B cell (primary cell): Measurements from ENCODE around the gene SCRN1. TPM values are rescaled to one million over a fixed set of nuclear protein-coding genes. Genes with fewer than 3 reads are reported as not detected.

Source experiments
- ATAC-seq: fragments of 200-7000 bp; cut with Tn5 transposase; one replicate; pipeline ENCODE4 v1.10.0; 2021; ENCODE audit warnings: low read depth, mild to moderate bottlenecking, moderate number of reproducible peaks, moderate library complexity
- CTCF ChIA-PET: fragments of 350-600 bp; sonication (Branson Sonifier 250); formaldehyde crosslinking; loops from one replicate; lab custom pipeline; 2021; ENCODE audit warnings: antibody characterized with exemption, inconsistent platforms; lab: Charles Lee
- POLR2A ChIA-PET: fragments of 350-600 bp; sonication (Branson Sonifier 250); formaldehyde crosslinking; loops from one replicate; lab custom pipeline; 2021; ENCODE audit warnings: antibody characterized with exemption; lab: Charles Lee
- DNase-seq: peaks from one replicate; pipeline ENCODE4 v3.0.0; 2013
- H2AFZ ChIP-seq: 2 replicates; pipeline ENCODE4 v1.6.1; 2012; ENCODE audit warnings: mild to moderate bottlenecking, low read depth, low read length; ENCODE audit not compliant: insufficient read depth, poor library complexity, severe bottlenecking
- H3K27ac ChIP-seq, 2 donors: 1 replicate in 1 of 2; 2 replicates in 1 of 2; pipeline ENCODE4 v1.5.1; 2012 to 2013; ENCODE audit warnings: low read length in 2 of 2, mild to moderate bottlenecking in 2 of 2, moderate library complexity in 1 of 2
- H3K27me3 ChIP-seq, 4 experiments: fragments of 200-600 bp in 1 of 4; sonication (generic) in 1 of 4; replicated peaks in 1 of 4; 1 replicate in 2 of 4; 2 replicates in 2 of 4; pipeline versions ENCODE4 v1.6.1 to v1.7.0; 2013 to 2016; ENCODE audit warnings: low read length in 3 of 4, mild to moderate bottlenecking in 2 of 4, mixed read lengths in 1 of 4, moderate library complexity in 1 of 4; ENCODE audit not compliant: insufficient read depth in 4 of 4, control insufficient read depth in 3 of 4; ENCODE audit errors: control extremely low read depth in 1 of 4
- H3K36me3 ChIP-seq, 2 experiments: replicated peaks in 1 of 2; 1 replicate in 1 of 2; 2 replicates in 1 of 2; pipeline versions ENCODE4 v1.6.1 to v1.7.1; 2013; ENCODE audit warnings: low read length in 1 of 2; ENCODE audit not compliant: insufficient read depth in 2 of 2, control insufficient read depth in 1 of 2; ENCODE audit errors: control extremely low read depth in 1 of 2, extremely low read depth in 1 of 2
- H3K4me1 ChIP-seq, 2 donors: fragments of 200-600 bp in 1 of 2; sonication (generic) in 1 of 2; 1 replicate in 1 of 2; 2 replicates in 1 of 2; pipeline versions ENCODE4 v1.5.1 to v1.6.1; 2013 to 2017; ENCODE audit warnings: low read length in 2 of 2; ENCODE audit not compliant: control insufficient read depth in 2 of 2, insufficient read depth in 2 of 2
- H3K4me2 ChIP-seq: replicated peaks from 2 replicates; pipeline ENCODE3; 2012; ENCODE audit warnings: mild to moderate bottlenecking, low read depth, low read length; ENCODE audit not compliant: poor library complexity, severe bottlenecking
- H3K4me3 ChIP-seq, 5 experiments: fragments of 200-600 bp in 1 of 5; sonication (generic) in 1 of 5; 1 replicate in 3 of 5; 2 replicates in 2 of 5; pipeline versions ENCODE4 v1.5.1 to v1.7.0; 2011 to 2016; ENCODE audit warnings: low read length in 4 of 5, mild to moderate bottlenecking in 4 of 5, low read depth in 2 of 5, control low read depth in 1 of 5, moderate library complexity in 1 of 5; ENCODE audit not compliant: insufficient read depth in 1 of 5; ENCODE audit errors: control extremely low read depth in 1 of 5, extremely low read depth in 1 of 5
- H3K79me2 ChIP-seq: fragments of 200-600 bp; sonication (generic); one replicate; pipeline ENCODE4 v1.6.0; 2016; ENCODE audit warnings: low read length; ENCODE audit not compliant: control insufficient read depth, insufficient read depth
- H3K9ac ChIP-seq: fragments of 200-600 bp; sonication (generic); 2 replicates; pipeline ENCODE4 v1.6.1; 2017; ENCODE audit warnings: mild to moderate bottlenecking, low read length, moderate library complexity
- H3K9me3 ChIP-seq, 3 donors: one replicate each; pipeline versions ENCODE4 v1.6.1 to v1.7.1; 2013; ENCODE audit warnings: low read length in 2 of 3; ENCODE audit not compliant: control insufficient read depth in 2 of 3, insufficient read depth in 1 of 3; ENCODE audit errors: control extremely low read depth in 1 of 3
- H4K20me1 ChIP-seq: 2 replicates; pipeline ENCODE4 v1.6.0; 2012; ENCODE audit warnings: mild to moderate bottlenecking, low read length; ENCODE audit not compliant: insufficient read depth, control insufficient read depth, poor library complexity, severe bottlenecking
- H3K27ac Mint-ChIP-seq: one replicate; pipeline ENCODE4 v1.8.0; 2021; ENCODE audit warnings: mixed read lengths
- H3K27me3 Mint-ChIP-seq: one replicate; pipeline ENCODE4 v1.8.0; 2021; ENCODE audit warnings: mixed read lengths
- H3K4me1 Mint-ChIP-seq: one replicate; pipeline ENCODE4 v1.8.0; 2021; ENCODE audit warnings: mixed read lengths
- H3K4me3 Mint-ChIP-seq: one replicate; pipeline ENCODE4 v1.8.0; 2021; ENCODE audit warnings: mixed read lengths
- H3K9me3 Mint-ChIP-seq: one replicate; pipeline ENCODE4 v1.8.0; 2022; ENCODE audit warnings: mixed read lengths; ENCODE audit not compliant: insufficient read depth
- EZH2 ChIP-seq: IDR thresholded peaks from 2 replicates; pipeline ENCODE4 v1.6.1; 2012; ENCODE audit warnings: borderline replicate concordance, low read depth, mild to moderate bottlenecking, moderate library complexity, low read length; ENCODE audit not compliant: insufficient read depth, poor library complexity, severe bottlenecking
- WGBS: methylation state at CpG from one replicate; pipeline ENCODE4 v1.1.5; 2013; ENCODE audit warnings: missing lambda C conversion rate; ENCODE audit not compliant: insufficient coverage; 5-methylcytosine and 5-hydroxymethylcytosine counted together
- intact Hi-C: fragments of 100-400 bp; cut with micrococcal nuclease; formaldehyde crosslinking; loops from one replicate; pipeline ENCODE4 v1.10.0; 2022
- polyA plus RNA-seq: library from polyadenylated mRNA; depleted of rRNA; stranded (reverse); fragments of >200 nt; gene quantifications from 2 replicates; pipeline ENCODE4 v1.2.3, GENCODE V29; 2012
- total RNA-seq, 2 donors: library from RNA; stranded (reverse); fragments of 120-200 nt in 1 of 2; gene quantifications; 1 replicate in 1 of 2; 2 replicates in 1 of 2; pipeline versions ENCODE4 v1.2.3 to v1.2.4, GENCODE V29; 2013 to 2022
- TF ChIP-seq, protein P1 (sequence below): fragments of 200-600 bp; IDR thresholded peaks from one replicate; pipeline ENCODE4 v1.8.0; 2022; ENCODE audit warnings: antibody characterized with exemption, mild to moderate bottlenecking

Gene SCRN1
- total and polyA plus RNA-seq, 2 donors (not counting 1 experiment from before 2014, with no cell fraction given) = 16.6 to 66.6 TPM

GRCh38 chr7:30003098-30003497 is 13.5 kb upstream of the SCRN1 start:
- Mint-ChIP-seq H3K9me3 (no peaks in the 10 kb centered on the region), H3K27ac (no peak overlapping the region), H3K27me3 (no peaks in the 10 kb centered on the region), H3K4me3 (no peak overlapping the region), H3K4me1 (no peaks in the 10 kb centered on the region)
- CTCF ChIA-PET = no interaction called here
- no peak overlapping the region for H2AFZ ChIP-seq
- no peak for DNase-seq
- H3K4me2 ChIP-seq = no peak overlapping the region
- 96% methylated on average over 5 of the region's 6 CpGs for WGBS
- H3K79me2 ChIP-seq = no peaks in the 10 kb centered on the region
- intact Hi-C loops = no loop called here
- no peaks in the 10 kb centered on the region for H3K4me1 ChIP-seq
- H3K27me3 ChIP-seq = no peaks in the 10 kb centered on the region
- no peaks in the 10 kb centered on the region for H3K9me3 ChIP-seq
- H3K4me3 ChIP-seq = no peak overlapping the region
- H4K20me1 ChIP-seq = no peaks in the 10 kb centered on the region
- H3K36me3 ChIP-seq = no peaks in the 10 kb centered on the region
- no peak overlapping the region for H3K9ac ChIP-seq
- ATAC-seq = no peak
- POLR2A ChIA-PET = interaction anchor here (0.7 kb wide), 1 partner anchor 1594 kb away, joined by 5 read pairs; no protein-coding TSS in a partner anchor
- no peak overlapping the region for H3K27ac ChIP-seq
- no peak for TF ChIP-seq EZH2
- TF ChIP-seq, protein P1, sequence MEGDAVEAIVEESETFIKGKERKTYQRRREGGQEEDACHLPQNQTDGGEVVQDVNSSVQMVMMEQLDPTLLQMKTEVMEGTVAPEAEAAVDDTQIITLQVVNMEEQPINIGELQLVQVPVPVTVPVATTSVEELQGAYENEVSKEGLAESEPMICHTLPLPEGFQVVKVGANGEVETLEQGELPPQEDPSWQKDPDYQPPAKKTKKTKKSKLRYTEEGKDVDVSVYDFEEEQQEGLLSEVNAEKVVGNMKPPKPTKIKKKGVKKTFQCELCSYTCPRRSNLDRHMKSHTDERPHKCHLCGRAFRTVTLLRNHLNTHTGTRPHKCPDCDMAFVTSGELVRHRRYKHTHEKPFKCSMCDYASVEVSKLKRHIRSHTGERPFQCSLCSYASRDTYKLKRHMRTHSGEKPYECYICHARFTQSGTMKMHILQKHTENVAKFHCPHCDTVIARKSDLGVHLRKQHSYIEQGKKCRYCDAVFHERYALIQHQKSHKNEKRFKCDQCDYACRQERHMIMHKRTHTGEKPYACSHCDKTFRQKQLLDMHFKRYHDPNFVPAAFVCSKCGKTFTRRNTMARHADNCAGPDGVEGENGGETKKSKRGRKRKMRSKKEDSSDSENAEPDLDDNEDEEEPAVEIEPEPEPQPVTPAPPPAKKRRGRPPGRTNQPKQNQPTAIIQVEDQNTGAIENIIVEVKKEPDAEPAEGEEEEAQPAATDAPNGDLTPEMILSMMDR = no peak

DNA sequence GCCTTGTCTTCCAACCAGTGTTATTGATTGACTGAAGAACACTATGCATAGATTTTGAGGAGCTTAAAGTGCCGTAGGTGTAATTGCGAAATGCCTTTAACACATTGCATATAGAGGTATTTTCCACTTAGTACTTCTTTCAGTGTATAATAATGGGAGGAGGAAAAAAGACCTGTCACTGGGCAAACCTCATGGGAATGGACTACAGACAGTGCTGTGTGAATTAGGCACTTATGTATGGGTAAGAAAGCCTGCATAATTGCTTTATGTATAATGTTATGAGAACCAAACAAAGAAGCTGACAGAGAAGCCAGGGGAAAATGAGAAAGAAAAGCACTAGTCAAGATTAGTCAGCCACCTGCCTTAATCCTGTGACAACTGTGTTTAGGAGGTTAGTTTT is 12.4 kb upstream of the SCRN1 start:
- no CpG with 5 or more reads among the region's 2 CpGs for WGBS
- no peak for ATAC-seq
- no peak overlapping the region for H3K9ac ChIP-seq
- no peaks in the 10 kb centered on the region for H3K79me2 ChIP-seq
- no peaks in the 10 kb centered on the region for H3K27me3 ChIP-seq
- intact Hi-C loops = no loop called here
- no peak overlapping the region for H3K4me3 ChIP-seq
- ChIA-PET CTCF (no interaction called here), POLR2A (no interaction called here)
- H3K4me1 ChIP-seq = no peaks in the 10 kb centered on the region
- H3K9me3 ChIP-seq = no peaks in the 10 kb centered on the region
- no peaks in the 10 kb centered on the region for H3K36me3 ChIP-seq
- H3K4me1 Mint-ChIP-seq = no peaks in the 10 kb centered on the region
- H3K9me3 Mint-ChIP-seq = no peaks in the 10 kb centered on the region
- no peaks in the 10 kb centered on the region for H4K20me1 ChIP-seq
- no peak overlapping the region for H3K27ac ChIP-seq
- H3K4me2 ChIP-seq = no peak overlapping the region
- no peak overlapping the region for H3K27ac Mint-ChIP-seq
- TF ChIP-seq, protein P1 = no peak
- no peak for TF ChIP-seq EZH2
- H2AFZ ChIP-seq = no peak overlapping the region
- no peaks in the 10 kb centered on the region for H3K27me3 Mint-ChIP-seq
- no peak overlapping the region for H3K4me3 Mint-ChIP-seq
- no peak for DNase-seq
